Measurements from ENCODE around the gene PGLYRP4. TPM values are rescaled to one million over a fixed set of nuclear protein-coding genes. Genes with fewer than 3 reads are reported as not detected.
"Not testable (repeated sequence)": the region's sequence is repeated elsewhere in the genome, so short reads cannot be mapped to it uniquely, and the experiment has no call there.

PGLYRP4 gene
- total and polyA plus RNA-seq, 4 donors = not detected

DNA sequence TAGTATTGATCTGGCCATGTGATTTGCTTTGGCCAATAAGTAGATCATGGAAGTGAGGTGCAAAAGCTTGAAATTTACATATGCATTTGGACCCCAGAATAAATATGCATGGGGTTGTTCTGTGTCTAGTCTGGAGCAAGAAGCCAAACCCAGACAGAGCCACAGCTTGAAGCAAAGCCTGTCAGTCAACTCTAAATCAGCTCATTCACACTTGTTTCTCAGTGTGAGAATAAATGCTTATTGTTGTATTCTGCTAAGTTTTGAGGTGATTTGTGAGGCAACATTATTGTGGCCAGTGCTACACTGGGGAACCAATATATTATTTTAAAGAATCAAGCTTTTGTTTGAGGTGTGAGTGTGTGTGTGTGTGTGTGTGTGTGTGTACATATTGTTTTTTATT is 23.7 kb downstream of the PGLYRP4 start:
- no peak for TF ChIP-seq JUND (IDR thresholded peaks at IDR 0.05)
- TF ChIP-seq GABPA (IDR thresholded peaks at IDR 0.05 in 1 of 2, conservative IDR thresholded peaks at IDR 0.05 in 1 of 2) = no peak
- no peak for TF ChIP-seq NR2F2 (IDR thresholded peaks at IDR 0.05)
- no peak for TF ChIP-seq YY1 (IDR thresholded peaks at IDR 0.05)
- Histone ChIP-seq H3K27ac (ENCODE audit: low read depth in 1 of 2, low read length in 2 of 2) (no peak overlapping the region), H3K4me1 (ENCODE audit: control insufficient read depth in 4 of 4, insufficient read depth in 4 of 4, low read length in 3 of 4) (no peaks in the 10 kb centered on the region), H3K36me3 (ENCODE audit: control insufficient read depth in 4 of 4, insufficient read depth in 3 of 4, low read depth in 1 of 4, low read length in 3 of 4) (no peaks in the 10 kb centered on the region), H3K9me3 (ENCODE audit: control insufficient read depth in 4 of 4, low read length in 3 of 4) (peaks cover 4 to 19% (median 7%) of the 10 kb centered on the region in 4 donors), H3K9ac (ENCODE audit: low read depth in 1 of 2, low read length in 2 of 2) (no peak overlapping the region), H3K27me3 (ENCODE audit: control insufficient read depth in 4 of 4, insufficient read depth in 4 of 4, low read length in 3 of 4) (peaks cover 0 to 4% (median under 1%) of the 10 kb centered on the region in 4 donors), H3K4me3 (ENCODE audit: low read depth in 1 of 3, low read length in 3 of 3) (no peak overlapping the region)
- no peak for DNase-seq (ENCODE audit: low spot score)

GRCh38 chr1:153322568-153322967 is 26.1 kb downstream of the PGLYRP4 start:
- Histone ChIP-seq H3K4me3 (ENCODE audit: low read depth in 1 of 3, low read length in 3 of 3) (no peak overlapping the region), H3K9me3 (ENCODE audit: control insufficient read depth in 4 of 4, low read length in 3 of 4) (peaks cover 4 to 15% (median 7%) of the 10 kb centered on the region in 4 donors), H3K27me3 (ENCODE audit: control insufficient read depth in 4 of 4, insufficient read depth in 4 of 4, low read length in 3 of 4) (peaks cover 0 to 4% (median 0%) of the 10 kb centered on the region in 4 donors), H3K9ac (ENCODE audit: low read depth in 1 of 2, low read length in 2 of 2) (no peak overlapping the region), H3K27ac (ENCODE audit: low read depth in 1 of 2, low read length in 2 of 2) (no peak overlapping the region), H3K36me3 (ENCODE audit: control insufficient read depth in 4 of 4, insufficient read depth in 3 of 4, low read depth in 1 of 4, low read length in 3 of 4) (no peaks in the 10 kb centered on the region), H3K4me1 (ENCODE audit: control insufficient read depth in 4 of 4, insufficient read depth in 4 of 4, low read length in 3 of 4) (no peaks in the 10 kb centered on the region)
- TF ChIP-seq TAF1 (conservative IDR thresholded peaks at IDR 0.05) (no peak), GABPA (IDR thresholded peaks at IDR 0.05 in 1 of 2, conservative IDR thresholded peaks at IDR 0.05 in 1 of 2) (no peak)
- DNase-seq (ENCODE audit: low spot score) = no peak
- WGBS = 30% methylated on average over 1 of the region's 1 CpG

GRCh38 chr1:153318145-153318544 is 30.5 kb downstream of the PGLYRP4 start:
- not testable (repeated sequence) for H3K27ac ChIP-seq (ENCODE audit: low read depth in 1 of 2, low read length in 2 of 2); H3K4me3 ChIP-seq (ENCODE audit: low read depth in 1 of 3, low read length in 3 of 3); H3K9ac ChIP-seq (ENCODE audit: low read depth in 1 of 2, low read length in 2 of 2); DNase-seq (ENCODE audit: low spot score); H3K36me3 ChIP-seq (ENCODE audit: control insufficient read depth in 4 of 4, insufficient read depth in 3 of 4, low read depth in 1 of 4, low read length in 3 of 4); H3K4me1 ChIP-seq (ENCODE audit: control insufficient read depth in 4 of 4, insufficient read depth in 4 of 4, low read length in 3 of 4); H3K9me3 ChIP-seq (ENCODE audit: control insufficient read depth in 4 of 4, low read length in 3 of 4); H3K27me3 ChIP-seq (ENCODE audit: control insufficient read depth in 4 of 4, insufficient read depth in 4 of 4, low read length in 3 of 4)
- 79% methylated on average over 7 of the region's 7 CpGs for WGBS

DNA sequence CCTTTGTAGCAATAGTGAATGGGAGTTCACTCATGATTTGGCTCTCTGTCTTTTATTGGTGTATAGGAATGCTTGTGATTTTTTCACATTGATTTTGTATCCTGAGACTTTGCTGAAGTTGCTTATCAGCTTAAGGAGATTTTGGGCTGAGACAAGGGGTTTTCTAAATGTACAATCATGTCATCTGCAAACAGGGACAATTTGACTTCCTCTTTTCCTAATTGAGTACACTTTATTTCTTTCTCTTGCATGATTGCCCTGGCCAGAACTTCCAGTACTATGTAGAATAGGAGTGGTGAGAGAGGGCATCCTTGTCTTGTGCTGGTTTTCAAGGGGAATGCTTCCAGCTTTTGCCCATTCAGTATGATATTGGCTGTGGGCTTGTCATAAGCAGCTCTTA is 32.6 kb downstream of the PGLYRP4 start:
- not testable (repeated sequence) for H3K27me3 ChIP-seq (ENCODE audit: control insufficient read depth in 4 of 4, insufficient read depth in 4 of 4, low read length in 3 of 4); DNase-seq (ENCODE audit: low spot score); H3K9ac ChIP-seq (ENCODE audit: low read depth in 1 of 2, low read length in 2 of 2); H3K9me3 ChIP-seq (ENCODE audit: control insufficient read depth in 4 of 4, low read length in 3 of 4); H3K4me3 ChIP-seq (ENCODE audit: low read depth in 1 of 3, low read length in 3 of 3); H3K27ac ChIP-seq (ENCODE audit: low read depth in 1 of 2, low read length in 2 of 2); H3K4me1 ChIP-seq (ENCODE audit: control insufficient read depth in 4 of 4, insufficient read depth in 4 of 4, low read length in 3 of 4); H3K36me3 ChIP-seq (ENCODE audit: control insufficient read depth in 4 of 4, insufficient read depth in 3 of 4, low read depth in 1 of 4, low read length in 3 of 4)

DNA sequence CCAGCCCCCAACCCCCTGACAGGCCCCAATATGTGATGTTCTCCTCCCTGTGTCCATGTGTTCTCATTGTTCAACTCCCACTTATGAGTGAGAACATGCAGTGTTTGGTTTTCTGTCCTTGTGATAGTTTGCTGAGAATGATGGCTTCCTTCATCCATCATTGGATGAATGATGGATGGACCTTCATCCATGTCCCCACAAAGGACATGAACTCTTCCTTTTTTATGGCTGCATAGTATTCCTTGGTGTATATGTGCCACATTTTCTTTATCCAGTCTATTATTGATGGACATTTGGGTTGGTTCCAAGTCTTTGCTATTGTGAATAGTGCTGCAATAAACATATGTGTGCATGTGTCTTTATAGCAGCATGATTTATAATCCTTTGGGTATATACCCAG is 34.3 kb downstream of the PGLYRP4 start:
- H3K27me3 ChIP-seq (ENCODE audit: control insufficient read depth in 4 of 4, insufficient read depth in 4 of 4, low read length in 3 of 4); H3K9me3 ChIP-seq (ENCODE audit: control insufficient read depth in 4 of 4, low read length in 3 of 4); H3K36me3 ChIP-seq (ENCODE audit: control insufficient read depth in 4 of 4, insufficient read depth in 3 of 4, low read depth in 1 of 4, low read length in 3 of 4); H3K9ac ChIP-seq (ENCODE audit: low read depth in 1 of 2, low read length in 2 of 2); DNase-seq (ENCODE audit: low spot score); H3K27ac ChIP-seq (ENCODE audit: low read depth in 1 of 2, low read length in 2 of 2); H3K4me1 ChIP-seq (ENCODE audit: control insufficient read depth in 4 of 4, insufficient read depth in 4 of 4, low read length in 3 of 4); H3K4me3 ChIP-seq (ENCODE audit: low read depth in 1 of 3, low read length in 3 of 3): not testable (repeated sequence)

- no peak overlapping the region for H3K9ac ChIP-seq (ENCODE audit: low read depth in 1 of 2, low read length in 2 of 2)
- H3K27ac ChIP-seq (ENCODE audit: low read depth in 1 of 2, low read length in 2 of 2) = no peak overlapping the region
- no peak for DNase-seq (ENCODE audit: low spot score)
- 83% methylated on average over 2 of the region's 2 CpGs for WGBS
- H3K4me3 ChIP-seq (ENCODE audit: low read depth in 1 of 3, low read length in 3 of 3) = no peak overlapping the region
- no peaks in the 10 kb centered on the region for H3K4me1 ChIP-seq (ENCODE audit: control insufficient read depth in 4 of 4, insufficient read depth in 4 of 4, low read length in 3 of 4)
- no peaks in the 10 kb centered on the region for H3K27me3 ChIP-seq (ENCODE audit: control insufficient read depth in 4 of 4, insufficient read depth in 4 of 4, low read length in 3 of 4)
- H3K9me3 ChIP-seq (ENCODE audit: control insufficient read depth in 4 of 4, low read length in 3 of 4) = no peaks in the 10 kb centered on the region
- H3K36me3 ChIP-seq (ENCODE audit: control insufficient read depth in 4 of 4, insufficient read depth in 3 of 4, low read depth in 1 of 4, low read length in 3 of 4) = no peaks in the 10 kb centered on the region
- no peak for TF ChIP-seq RXRA (IDR thresholded peaks at IDR 0.05)
- TF ChIP-seq NR2F2 (IDR thresholded peaks at IDR 0.05) = no peak
- TF ChIP-seq, protein P1, sequence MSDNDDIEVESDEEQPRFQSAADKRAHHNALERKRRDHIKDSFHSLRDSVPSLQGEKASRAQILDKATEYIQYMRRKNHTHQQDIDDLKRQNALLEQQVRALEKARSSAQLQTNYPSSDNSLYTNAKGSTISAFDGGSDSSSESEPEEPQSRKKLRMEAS (IDR thresholded peaks at IDR 0.05) = no peak
- TF ChIP-seq EGR1 (IDR thresholded peaks at IDR 0.05; ENCODE audit: low read depth in 2 of 2) = no peak
- TF ChIP-seq FOXA1 (IDR thresholded peaks at IDR 0.05) = no peak
- no peak for TF ChIP-seq HNF4A (conservative IDR thresholded peaks at IDR 0.05)
- no peak for TF ChIP-seq SP1 (IDR thresholded peaks at IDR 0.05)
- TF ChIP-seq HNF4G (IDR thresholded peaks at IDR 0.05) = no peak
- no peak for TF ChIP-seq JUND (IDR thresholded peaks at IDR 0.05)
- no peak for TF ChIP-seq CTCF (IDR thresholded peaks at IDR 0.05; ENCODE audit: low read depth, low read length, missing input control)
- TF ChIP-seq, protein P2, sequence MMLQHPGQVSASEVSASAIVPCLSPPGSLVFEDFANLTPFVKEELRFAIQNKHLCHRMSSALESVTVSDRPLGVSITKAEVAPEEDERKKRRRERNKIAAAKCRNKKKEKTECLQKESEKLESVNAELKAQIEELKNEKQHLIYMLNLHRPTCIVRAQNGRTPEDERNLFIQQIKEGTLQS (IDR thresholded peaks at IDR 0.05) = no peak
These were observed 35.4 kb downstream of the PGLYRP4 start for GRCh38 chr1:153313288-153313687.

Data from liver (tissue), 9 donors.